HG03571 (cell line): ENCODE results near the gene PLXNA2.

ENCODE experiments used
- ATAC-seq: cut with Tn5 transposase; IDR thresholded peaks from one replicate; pipeline ENCODE4 v1.9.1; 2021; ENCODE audit not compliant: unreplicated experiment

Gene PLXNA2

DNA sequence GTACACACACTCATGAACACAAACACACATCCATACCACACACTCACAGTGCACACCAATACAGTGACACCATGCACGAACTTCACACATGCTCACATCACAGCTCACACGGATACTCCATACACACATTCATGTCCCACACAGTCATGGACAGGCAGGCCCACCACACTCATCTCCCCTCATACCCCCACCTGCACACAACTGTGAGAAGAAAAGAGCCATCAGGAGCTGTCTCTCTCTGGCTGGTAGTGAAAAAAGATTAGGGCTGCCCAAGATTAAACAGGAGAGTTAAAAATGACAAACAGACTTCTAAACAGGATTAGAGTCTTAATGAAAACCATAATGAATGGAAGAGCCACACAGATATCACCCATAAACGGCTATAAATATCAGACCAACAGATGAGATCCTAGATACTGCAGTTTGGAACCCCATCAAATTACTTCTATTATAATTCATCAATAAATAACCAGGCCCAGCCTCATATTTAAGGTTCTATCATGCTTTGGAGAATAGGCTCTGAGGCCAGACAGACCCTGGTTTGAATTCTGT lies 122.3 kb downstream of the PLXNA2 start:
- ATAC-seq = no peak

DNA sequence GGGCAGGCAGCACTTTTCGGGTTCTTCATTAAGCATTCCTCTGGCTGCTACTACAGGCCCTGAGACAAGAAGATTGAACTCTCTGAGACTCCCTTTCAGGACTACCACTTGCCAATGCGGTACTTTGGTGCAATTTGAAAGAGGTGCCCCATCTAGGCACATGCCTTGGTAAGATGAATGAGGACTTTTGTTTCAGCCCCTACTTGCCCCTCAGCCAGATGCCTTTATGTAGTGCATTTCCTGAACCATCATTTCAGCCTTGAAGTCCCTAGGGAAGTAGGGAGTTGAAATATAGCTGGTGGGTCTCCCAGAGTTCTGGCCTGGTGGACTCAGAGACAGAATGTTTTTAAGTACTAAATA lies 123.8 kb downstream of the PLXNA2 start:
- no peak for ATAC-seq

DNA sequence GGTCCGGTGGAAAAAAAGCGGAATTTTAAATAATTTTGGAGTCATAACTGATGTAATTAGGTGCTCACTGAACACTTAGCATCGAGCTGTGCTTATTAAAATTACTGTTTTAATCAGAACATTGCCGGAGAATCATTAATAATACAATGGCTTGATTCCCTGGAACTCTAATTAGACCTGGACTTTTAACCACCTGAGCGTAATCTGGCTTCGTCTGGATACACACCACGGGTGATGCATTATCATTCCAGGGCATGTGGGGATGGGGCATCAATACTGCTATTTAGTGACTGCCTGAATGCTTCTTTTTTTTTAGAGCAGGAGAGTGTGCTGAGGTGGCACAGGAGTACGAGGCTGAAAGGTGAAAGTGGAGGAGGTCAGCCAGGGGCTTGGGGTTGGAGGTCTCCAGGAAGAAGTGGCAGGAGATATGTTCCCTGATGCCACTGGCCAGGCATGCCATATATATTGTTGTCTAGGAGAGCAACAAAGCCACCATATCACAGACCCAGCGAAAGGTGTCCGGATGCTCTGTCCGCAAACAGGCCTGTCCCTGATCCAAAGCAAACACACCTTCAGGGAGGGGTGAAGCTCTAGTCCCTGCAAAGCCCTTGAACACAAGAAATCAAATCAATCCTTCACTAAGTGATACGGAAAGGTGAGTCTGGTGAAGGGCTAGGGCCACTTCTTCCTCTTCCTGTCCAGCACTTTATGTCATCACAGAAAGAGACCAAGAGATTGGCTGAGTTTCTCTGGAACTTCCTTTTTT lies 125.2 kb downstream of the PLXNA2 start:
- ATAC-seq = no peak

DNA sequence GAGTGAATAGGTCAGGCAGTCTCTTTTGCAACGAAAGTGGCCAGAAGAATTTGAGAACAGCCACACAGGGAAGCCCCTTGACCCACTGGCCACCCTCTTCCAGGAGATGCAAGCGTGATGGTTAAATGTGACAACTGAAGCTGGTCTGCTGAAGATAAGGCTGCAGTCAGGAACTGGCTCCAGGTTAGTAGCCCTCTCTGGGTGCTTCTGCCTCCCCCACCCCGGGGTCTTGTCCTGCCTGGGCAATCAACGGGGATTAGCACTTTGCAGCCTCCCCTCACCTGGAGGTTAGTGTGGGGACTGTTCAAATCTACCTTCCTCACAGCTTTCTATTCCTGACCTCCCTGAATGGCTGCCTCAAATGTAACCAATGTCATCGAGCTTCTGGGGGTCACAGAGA lies 125.9 kb downstream of the PLXNA2 start:
- no peak for ATAC-seq

DNA sequence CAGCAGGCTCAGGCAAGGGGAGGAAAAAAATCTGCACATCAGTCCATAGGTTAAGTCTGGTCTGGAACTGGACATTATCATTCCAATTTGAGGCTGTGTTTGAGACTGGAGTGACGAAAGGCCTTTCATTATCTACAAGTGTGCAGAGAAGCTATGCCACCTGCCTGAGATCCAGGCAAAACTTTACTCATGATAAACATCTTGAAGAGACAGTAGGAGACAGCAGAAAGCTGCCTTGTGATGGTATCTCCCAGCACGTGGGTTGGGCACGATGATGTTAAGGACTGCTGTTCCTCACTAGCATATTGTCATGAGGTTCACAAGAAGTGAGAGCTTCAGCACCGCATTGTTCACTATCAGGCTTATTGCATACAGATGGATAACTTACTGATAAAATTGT lies 126.4 kb downstream of the PLXNA2 start:
- no peak for ATAC-seq

DNA sequence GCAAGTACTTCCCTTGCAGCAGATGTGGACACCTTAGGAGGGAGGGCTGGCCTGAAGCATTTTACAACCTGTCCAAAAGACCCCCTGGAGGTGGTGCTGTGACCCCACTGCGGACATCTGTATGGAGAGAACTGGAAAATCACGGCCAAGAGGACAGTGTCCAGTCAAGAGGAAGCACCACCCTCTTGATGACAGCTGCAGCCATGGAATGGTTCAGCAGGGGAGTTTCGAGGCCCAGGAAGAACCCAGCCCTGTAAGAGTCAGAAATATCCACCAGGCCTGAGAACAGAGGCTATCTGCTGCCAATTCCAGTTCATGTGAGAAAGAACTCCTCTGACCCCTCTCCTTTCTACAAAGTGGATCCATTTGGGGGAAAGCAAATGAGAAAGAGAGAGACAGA lies 126.8 kb downstream of the PLXNA2 start:
- no peak for ATAC-seq

DNA sequence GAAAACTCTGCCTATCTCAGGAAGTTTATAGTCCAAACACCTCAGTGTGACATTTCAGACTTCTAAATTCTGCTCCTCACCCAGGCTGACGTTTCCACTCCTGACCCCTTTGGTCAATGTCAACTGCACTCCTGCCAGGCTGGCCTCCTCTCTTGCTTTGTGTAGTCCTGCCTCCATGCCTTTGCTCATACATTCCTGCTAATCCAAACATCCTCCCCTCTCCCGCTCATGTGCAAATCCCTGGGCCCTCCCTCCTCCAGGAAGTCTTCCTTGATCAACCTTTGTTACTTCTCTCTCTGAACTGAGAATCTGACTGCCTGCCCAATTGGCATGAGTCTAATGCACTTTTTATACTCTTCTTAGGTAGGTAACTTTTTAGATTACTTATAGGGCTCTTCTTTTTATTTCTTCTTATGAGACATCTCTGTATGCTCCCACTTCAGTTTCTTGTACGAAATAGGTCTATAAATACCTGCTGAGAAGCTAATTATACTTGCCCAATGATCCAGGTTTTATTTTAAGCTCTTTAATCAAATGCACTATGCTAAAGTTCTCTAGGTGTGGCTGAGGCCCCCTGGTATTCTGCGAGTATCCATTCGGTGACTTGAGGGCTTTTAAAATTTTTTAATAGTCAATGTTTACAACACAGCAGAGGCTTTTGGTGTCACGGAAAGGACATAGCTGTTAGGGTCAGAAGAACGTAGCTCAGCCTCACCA lies 128.1 kb downstream of the PLXNA2 start:
- no peak for ATAC-seq

DNA sequence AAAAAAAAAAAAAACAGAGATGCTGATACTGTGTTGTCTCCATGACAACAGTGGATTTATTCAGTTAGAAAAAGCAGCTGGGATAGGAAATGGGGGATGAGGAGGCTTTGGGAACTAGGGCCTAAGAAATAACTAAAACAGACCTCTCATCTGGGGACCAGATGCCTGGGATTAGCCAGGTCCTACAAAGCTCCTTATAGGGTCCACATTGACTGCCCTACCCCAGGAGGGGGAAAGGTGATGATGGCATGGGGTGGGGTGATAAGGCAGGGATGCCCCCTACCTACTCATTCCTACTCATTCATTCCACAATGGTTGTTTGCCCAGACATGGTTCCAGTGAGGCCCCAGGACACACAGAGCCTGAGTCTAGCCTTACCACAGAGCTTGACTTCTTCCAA lies 131.2 kb downstream of the PLXNA2 start:
- ATAC-seq = no peak

DNA sequence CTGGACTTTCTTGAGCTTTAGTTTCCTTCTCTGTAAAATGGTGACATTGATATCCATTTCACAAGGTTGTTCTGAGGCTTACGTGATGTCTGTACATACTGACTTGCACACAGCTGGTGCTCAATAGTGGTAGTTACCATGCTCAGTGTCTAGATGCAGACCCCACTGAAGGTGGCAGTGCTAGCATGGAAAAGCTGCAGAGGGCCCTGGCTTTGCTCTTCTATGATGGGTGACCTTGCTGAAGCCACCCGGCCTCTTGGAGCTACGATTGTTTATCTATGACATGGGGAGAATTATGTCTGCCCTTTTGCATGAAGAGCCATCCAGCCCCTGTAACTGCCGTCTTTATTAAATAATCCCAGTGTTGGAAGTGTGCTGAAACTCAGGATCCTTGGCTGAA lies 131.8 kb downstream of the PLXNA2 start:
- ATAC-seq = no peak

DNA sequence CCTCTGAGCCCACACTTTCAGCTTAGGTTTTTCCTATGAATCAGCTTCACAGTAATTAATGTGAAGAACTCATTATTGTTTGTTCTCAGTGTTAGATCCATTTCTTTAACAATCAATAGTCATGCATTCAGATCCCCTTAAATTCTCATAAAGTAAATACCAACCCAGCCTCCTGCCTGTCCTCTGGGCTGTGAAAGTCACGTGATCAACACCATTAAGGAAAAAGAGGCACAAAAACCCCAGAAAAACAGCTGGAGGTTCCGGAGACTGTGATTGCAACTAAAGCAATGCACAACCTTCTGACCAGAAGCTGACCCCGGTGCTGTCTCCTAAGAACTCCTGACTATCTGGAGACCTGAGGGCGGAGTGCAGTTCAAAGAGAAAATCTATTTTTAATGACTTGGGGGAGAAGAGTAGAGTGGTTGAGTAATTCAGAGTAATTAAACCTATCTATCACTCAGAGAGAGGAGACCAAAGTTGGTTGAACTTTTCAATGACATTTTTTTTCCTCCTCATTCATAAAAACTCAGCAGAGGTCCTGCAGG lies 132.5 kb downstream of the PLXNA2 start:
- ATAC-seq = no peak

DNA sequence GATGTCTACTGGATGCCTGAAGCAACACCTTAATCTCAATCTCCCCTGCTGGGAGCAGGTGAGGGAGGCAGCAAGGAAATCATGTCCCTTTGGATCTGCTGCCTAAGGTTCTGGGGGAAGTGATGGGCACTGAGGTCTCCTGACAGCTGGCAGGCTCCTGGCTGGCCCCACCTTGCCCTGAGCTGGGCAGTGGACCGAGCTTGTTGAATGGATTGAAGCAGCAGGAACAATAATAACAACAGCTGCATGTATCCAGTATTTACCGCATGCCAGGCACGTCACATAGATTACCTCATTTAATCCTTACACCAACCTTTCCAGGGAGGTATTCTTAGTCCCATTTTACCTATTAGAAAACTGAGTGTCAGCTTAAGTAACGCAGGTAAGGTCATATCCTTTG lies 133.9 kb downstream of the PLXNA2 start:
- ATAC-seq = no peak

DNA sequence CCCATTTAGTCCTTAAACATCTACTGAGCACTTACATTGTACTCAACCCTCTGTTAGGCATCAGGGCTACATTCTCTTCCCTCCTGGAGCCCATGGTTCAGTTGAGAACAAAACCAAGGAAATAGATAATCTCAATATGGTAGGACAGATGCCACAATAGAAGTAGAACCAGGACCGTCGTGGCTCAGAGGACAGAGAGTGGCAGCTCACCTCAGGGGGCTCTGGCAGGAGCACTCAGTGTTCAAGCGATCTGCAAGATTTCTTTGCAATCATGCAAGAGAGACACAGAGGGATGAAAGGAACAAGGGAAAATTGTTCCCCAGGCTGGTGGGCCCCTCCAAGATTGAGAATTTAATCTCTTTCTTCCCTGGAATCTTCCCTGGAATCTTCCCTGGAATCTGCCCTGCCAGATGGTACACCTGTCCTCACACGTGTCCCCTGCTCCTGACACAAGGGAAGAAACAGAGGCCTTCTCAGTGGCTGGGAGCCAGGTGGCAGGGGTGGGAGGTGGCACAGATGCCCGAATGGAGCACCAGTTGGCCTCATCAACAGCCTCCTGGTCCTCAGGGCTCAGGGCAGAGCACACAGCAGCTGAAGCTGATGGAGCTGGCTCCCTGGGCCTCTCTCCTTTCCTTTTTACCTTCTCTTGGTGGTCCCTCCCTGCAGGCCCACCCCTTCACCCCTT lies 135.4 kb downstream of the PLXNA2 start:
- no peak for ATAC-seq

DNA sequence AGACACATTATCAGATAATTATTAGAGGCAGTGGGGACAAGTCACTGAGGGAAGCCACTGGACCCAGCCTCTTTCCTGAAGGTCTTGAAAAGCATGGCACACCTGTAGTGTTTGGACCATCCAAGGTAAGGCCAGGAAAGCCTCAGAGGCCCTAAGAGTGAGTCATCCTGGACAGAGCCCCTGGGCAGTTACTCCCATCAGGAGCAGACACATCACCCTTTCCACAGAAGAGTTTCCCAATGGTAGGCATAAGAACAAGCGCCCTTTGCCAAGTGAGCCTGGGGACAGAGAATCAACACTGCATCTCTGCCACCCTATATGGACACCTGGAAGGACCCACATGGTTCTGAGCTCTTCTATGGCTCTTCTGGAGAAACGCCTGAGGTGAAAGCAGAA lies 136.0 kb downstream of the PLXNA2 start:
- ATAC-seq = no peak

DNA sequence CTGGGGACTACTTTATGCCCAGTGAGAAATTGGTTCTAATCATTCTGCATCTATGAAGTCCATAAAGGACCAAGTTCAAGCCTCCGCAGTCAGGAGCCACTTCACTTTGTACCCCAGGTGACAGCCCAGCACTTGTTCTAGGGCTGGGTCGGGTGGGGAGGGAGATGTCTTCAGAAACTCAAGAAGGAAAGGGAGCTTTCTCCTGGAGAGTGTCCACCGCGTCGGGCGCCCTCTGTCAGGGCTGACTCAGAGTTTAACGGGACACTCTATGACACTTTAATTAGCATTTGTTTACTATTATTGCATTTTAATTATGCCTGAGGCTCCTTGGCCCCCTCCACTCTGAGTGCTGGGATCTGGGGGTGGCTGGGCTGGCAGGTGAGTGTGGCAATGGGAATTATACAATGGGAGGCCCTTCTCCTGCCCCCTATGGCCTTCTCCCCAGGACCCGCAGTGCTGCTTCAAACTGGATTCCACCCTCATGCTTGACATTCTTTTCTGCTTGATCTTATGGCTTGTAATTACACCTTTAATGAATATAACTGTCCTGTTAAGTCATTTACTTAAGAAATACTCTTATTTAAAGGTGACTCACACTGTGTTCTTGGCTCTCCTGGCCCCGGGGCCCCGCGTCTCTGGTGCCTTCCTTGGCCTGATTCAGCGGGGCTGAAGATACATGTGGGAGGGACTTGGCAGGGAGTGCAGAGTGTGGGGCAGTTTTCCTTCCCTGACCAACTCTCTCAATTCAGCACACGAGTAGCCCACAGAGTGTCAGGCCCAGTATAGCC lies 136.6 kb downstream of the PLXNA2 start:
- ATAC-seq = no peak

DNA sequence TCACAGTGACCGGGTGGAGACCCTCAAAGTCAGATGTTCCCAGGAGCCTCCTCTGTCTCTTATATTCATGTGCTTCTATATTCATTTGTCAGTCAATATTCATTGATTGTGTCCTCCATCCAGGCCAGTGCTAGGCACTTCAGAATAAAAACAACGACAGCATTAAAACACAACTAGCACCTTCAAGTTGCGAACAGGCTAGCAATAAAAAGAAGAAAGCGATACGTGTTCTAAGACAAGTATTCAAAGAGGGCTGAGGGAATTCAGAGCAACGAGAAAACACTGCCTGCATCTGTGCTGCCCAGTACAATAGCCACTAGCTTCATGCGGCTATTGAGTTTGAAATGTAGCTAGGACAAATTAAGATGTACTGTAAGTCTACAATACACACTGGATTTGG lies 138.0 kb downstream of the PLXNA2 start:
- ATAC-seq = no peak

DNA sequence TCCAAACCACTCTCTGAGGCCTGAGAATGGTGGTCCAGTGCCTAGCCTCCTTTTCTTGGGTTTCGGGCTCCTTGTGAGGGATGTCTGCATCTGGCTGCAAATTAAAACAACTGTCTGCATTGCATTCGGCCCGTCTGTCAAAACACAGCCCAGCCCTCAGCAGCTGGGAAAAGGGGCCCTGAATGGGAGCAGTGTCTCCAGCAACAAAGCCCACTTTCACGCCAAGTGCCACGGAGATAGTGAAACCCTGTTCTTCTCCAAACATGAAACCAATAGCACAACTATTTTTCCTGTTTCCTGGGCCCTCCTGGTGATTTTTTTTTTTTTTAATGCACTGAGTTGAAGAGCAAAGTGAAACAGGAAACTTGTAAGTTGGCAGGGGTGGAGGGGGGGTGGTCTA lies 138.4 kb downstream of the PLXNA2 start:
- no peak for ATAC-seq

DNA sequence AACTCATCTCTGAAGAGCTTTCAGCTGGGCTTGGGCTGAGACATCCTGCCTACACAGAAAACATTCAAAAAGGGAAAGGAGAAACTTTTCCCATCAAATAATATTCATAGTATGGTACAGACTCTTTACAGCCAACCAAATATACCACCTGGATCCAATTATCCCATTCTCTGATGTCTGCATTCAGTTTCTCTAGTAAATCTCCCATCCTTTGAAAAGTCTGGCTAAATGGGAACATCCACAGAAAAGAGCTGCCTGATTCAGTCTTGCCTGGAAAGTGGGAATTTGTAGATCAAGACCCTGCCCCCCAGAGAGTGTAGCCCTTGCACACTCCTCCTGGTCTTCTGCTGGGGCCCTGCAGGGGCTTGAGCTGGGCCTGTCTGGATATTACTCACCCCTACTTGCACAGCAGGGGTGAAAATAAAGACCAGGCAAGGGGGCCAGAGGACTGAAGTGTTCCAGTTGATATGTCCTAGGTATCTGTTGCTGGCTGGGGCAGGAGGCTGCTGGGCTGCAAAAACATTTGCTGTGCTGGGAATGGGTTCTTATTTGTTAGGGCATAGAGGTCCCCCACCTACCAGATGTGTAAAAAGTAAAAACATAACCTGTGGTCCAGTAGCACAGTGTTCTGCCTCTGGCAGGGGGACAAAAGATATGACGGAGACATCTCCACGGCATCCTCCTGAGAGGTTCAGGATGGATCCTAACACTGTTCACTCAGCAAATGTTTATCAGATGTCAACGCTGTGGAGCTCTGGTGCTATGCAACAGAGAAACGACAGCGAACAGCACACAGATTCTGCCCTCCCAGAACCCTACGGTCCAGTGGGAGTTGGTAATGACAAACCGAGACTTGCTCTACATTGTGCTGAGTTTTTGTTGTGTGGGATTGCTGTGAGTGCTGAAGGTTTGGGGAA lies 140.3 kb downstream of the PLXNA2 start:
- no peak for ATAC-seq

DNA sequence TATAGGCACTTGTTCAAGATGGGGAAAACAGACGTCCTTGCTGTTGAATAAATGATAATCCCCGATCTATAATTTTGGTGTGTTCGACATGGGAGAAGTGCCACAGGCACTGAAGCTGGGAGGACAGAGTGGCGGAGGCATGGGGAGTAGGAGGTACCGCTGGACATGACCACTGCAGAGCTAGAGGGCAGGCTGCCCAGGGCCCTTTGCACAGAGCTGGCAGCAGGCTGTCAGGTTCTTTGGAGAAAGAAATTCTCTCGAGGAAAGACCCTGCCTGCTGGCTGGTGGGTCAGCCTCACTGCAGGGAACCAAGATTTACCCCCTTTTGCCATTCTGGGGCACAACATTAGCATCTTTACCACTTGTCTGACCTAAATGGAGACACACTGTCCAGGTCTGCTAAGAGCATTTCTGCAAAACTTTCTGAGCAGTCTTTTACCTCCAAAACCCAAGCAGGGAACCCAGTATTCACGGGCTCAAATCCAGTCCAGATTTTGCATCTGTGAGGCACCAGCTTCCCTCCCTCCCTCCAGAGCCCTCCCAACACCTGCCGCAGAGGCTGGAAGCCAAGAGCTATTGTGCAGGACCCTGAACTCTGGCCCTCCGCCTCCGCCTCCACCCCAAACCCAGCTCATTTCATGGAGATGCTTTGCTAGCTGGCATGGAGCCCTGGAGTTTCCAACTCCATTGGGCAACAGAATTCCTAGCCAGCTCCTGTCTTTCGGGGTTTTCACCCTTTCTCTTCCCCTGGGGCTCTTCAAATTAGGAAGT lies 142.3 kb downstream of the PLXNA2 start:
- ATAC-seq = no peak

DNA sequence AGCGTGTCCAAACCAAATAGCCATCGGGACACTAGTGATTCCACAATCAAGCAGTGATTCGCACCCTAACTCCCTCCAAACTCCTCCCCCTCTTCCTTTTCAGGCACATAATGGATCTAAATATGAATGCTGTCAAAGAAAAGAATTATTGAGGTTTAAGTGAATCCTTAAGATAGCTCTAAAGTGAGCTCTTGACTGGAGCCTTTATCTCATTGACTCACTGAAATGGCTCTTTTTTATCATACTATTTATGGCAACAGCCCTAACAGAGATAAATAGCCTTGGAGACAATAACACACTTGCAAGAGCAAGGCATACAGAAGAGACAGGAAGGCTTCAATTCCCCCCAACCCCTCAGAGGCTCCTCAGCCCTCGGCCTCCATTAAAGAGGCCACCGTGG lies 143.3 kb downstream of the PLXNA2 start:
- ATAC-seq = no peak
